HPDE6-E6E7 (cell line): ENCODE data around the gene TBX15.
A peak's percentile ranks its signal among the peaks of the same experiment; 100 is the strongest.

Experiments
- DNase-seq: peaks from one replicate; pipeline ENCODE4 v3.0.0; 2011; ENCODE audit warnings: missing footprints; ENCODE audit errors: extremely low spot score

The TBX15 gene

DNA sequence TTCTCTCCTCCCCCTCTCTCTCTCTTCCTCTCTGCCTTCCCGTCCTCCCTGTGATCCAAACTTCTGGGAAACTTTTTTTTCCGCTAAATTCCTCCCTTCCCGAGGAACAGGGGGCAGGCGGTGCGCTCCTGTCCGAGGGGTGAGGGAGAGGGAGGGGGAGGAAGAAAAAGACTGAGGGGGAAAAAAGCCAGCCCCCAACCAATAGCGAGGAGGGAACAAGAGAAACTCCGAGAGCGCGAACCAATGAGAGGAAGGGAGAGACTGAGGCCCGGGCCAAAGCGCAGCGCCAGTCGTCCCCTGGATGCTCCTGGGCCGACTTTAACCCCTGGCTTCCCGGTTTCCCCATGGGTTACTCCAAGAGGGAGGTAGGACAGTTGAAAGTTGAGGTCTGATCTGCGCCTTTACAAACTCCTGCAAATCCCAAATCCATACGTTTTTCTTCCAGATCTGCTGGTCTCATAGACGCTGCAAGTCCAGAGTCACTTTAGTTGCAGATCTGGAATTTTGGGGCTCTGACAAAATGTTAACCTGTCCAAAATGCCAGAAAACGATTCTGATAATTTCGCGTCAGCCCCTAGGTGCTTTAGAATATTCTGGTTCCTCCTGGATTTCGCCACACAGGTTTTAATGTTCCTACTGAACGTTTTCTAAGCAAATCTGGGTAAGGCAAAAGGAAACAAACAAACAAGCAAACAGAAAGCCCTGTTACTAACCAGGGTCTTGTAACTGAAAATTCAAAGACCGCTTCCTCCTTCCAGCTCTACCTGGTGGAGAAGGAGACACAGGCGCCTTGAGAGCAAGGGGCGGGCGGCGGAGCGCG lies at the start of gene TBX15:
TSS of gene TBX15 (minus strand) at position 158 of the 820 bp plus-strand sequence. CDS start 548 bp downstream, outside the sequence.
- DNase-seq, result no peak

DNA sequence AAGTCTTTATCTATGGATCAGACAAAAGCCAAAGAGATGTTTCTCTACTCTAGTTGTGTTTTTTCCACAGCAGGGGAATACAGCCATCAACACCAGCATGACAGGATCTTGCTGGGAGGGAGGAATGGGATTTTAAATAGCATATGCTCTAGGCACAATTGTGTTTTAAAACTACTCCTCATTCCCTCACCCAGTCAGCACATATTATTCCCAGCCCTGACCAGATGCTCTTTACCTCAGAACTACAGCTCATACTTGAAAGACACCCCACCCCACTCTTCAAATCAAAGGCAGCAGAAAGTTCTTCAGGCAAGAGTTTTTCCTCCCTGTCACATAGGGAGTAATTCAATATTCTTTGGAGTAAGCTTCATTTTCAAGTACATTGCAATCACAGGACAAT lies 46.2 kb upstream of the TBX15 start:
- no peak for DNase-seq

- no peak for DNase-seq
These were observed 44.8 kb upstream of the TBX15 start for GRCh38 chr1:119032986-119033385.

- DNase-seq, result no peak
These were observed 39.6 kb upstream of the TBX15 start for GRCh38 chr1:119027759-119028158.

DNA sequence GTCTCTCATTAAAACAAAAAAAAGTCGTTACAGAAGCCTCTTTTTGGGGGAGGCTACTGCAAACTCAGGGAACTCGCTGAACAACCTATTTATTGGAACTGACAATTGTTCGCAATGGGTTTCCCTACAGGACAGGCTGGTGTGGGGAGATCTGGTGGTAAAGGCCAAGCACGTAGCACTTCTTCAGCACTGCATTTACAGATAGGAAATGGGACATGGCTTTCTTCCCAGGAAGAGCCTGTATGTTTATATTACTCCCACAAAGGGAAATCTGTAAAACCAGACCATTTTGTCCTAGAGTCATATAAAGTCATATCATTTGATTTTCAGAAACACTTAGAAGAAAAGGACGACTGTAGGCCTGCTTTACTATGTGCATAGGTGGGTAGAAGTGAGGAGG lies 38.8 kb upstream of the TBX15 start:
- no peak for DNase-seq

DNA sequence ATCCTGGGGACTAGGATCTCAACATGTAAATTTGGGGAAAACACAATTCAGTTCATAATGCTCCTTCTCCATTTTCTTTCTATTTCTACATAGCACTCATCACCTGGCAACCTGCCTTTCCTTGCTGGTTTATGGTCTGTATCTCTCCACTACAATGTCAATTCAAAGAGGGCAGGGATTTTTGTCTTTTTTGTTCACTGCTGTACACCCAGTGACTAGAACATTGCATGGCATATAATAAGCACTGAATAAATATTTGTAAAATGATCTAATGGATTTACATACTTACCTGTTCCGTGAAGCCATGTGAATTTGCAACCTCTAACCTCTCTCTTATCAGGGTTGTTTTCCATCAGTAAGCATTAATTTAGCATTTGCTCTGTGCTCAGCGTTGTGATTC lies 27.4 kb upstream of the TBX15 start:
- DNase-seq, result no peak

DNA sequence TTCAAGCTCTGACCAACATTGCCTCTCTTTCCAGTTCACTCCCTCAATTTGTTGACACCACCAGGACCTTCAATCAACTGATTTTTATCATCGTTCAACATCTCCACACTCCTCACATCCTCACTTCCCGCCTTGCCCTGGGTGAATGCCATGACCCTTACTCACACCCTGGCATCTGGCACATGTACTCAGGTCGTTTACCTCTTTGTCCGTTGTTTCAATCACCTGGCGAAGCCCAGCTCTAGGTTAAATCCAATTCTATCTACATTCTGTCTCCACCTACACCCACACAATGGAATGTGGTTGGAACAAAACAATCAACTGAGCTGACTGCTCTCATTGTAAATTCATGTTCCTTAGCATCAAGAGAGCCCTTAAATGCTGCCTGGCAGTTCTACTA lies 24.2 kb upstream of the TBX15 start:
- no peak for DNase-seq

- no peak for DNase-seq
These were observed 23.6 kb upstream of the TBX15 start for GRCh38 chr1:119011706-119012105.

GRCh38 chr1:119011116-119011515 lies 23.0 kb upstream of the TBX15 start:
- DNase-seq, result no peak

DNA sequence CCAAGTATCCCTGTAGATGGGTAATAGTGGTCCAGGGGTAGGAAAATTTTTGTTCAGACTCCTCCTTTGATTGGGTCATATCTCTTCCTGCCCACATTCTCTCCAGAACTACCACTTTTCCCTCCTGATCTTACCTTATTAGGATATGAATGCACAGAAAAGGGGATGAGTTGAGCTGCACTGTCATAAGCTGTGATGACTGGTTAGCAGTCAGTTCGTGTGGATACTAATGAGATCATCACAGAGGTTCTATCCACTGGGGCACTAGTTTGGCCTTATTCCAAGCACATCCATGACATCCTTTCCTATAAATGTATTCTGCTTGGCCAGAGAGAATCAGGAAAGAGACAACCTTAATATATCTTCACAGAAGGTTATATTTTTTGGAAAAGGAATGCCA lies 22.1 kb upstream of the TBX15 start:
- DNase-seq, result no peak

GRCh38 chr1:119009312-119009655 lies 21.1 kb upstream of the TBX15 start:
- DNase-seq, result no peak

- DNase-seq, result peak; percentile 29
These were observed 20.6 kb upstream of the TBX15 start for GRCh38 chr1:119008483-119009311.

GRCh38 chr1:119007670-119008482 lies 19.7 kb upstream of the TBX15 start:
- no peak for DNase-seq

DNA sequence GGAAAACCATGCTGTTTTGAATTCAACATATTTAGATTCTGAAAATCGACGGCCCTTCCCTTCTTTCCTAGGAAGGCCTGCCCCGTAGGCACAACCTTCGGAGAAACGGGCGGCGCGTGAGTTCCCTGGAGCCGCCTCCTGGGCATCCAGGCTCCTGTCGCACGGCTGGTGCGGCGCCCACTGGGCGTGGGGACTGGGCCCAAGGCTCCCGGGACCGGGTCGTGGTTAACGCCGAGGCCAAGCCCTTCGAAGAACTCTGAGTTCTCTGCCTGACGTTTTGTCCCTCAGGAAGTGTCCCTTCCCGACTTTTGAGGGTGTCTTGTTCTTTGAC lies 19.2 kb upstream of the TBX15 start:
- DNase-seq, result no peak

GRCh38 chr1:119006406-119007279 lies 18.5 kb upstream of the TBX15 start:
- no peak for DNase-seq

- DNase-seq, result no peak
These were observed 17.7 kb upstream of the TBX15 start for GRCh38 chr1:119005724-119006405.

- DNase-seq, result no peak
These were observed 16.6 kb upstream of the TBX15 start for GRCh38 chr1:119004781-119005180.

GRCh38 chr1:119004129-119004527 lies 16.0 kb upstream of the TBX15 start:
- no peak for DNase-seq

DNA sequence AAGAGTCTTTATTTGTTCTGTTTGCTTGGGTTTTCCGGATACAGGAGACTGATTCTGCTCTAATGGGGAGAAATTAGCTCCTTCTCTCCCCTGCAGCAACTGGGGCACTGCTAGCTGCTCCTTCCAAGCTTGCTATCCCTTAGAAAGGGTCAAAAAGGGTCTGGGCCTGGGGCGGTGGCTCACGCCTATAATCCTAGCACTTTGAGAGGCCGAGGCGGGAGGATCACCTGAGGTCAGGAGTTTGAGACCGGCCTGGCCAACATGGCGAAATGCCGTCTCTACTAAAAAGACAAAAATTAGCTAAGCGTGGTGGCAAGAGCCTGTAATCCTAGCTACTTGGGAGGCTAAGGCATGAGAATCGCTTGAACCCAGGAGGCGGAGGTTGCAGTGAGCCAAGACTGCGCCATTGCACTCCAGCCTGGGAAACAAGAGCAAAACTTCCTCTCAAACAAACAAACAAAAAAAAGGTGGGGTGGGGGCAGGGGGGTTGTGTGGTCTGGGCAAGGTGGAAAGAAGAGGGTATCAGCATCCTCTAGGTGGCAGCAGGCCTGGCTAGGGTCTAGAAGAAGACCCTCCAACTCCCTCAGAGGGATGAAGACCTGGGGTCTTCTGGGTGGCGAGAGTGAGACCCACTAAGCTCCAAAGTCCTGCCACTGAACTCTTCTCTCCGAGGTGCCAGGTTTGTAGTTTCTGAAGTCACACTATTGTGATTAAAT lies 15.4 kb upstream of the TBX15 start:
- DNase-seq, result no peak

- DNase-seq, result peak; percentile 70
These were observed 14.0 kb upstream of the TBX15 start for GRCh38 chr1:119002028-119002686.
